ENCODE measurements around the gene HYDIN. TPM values are rescaled to one million over a fixed set of nuclear protein-coding genes. Genes with fewer than 3 reads are reported as not detected.
"Not testable (repeated sequence)": the region's sequence is repeated elsewhere in the genome, so short reads cannot be mapped to it uniquely, and the experiment has no call there.

HYDIN gene
- total RNA-seq, 1 donor from 2014 or later = 0.07 TPM

DNA sequence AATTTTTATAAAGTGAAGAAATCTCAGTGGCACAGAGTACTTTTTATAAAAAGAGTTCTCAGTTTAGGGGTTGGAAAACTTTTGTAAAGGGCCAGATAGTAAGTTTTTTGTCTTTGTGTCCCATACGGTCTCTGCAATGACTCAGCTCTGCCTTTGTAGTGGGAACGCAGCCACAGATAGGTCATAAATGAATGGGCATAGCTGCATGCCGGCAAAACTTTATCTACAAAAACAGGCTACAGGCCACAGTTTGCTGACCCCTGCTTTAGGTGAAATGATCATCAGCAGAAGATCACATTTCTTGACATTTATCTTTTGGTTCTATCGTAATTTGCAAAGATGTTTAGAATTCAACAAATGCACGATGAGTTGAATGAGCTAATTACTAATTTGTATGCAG lies 365.8 kb downstream of the HYDIN start:
- DNase-seq (ENCODE audit: low read depth, low spot score) = not testable (repeated sequence)

DNA sequence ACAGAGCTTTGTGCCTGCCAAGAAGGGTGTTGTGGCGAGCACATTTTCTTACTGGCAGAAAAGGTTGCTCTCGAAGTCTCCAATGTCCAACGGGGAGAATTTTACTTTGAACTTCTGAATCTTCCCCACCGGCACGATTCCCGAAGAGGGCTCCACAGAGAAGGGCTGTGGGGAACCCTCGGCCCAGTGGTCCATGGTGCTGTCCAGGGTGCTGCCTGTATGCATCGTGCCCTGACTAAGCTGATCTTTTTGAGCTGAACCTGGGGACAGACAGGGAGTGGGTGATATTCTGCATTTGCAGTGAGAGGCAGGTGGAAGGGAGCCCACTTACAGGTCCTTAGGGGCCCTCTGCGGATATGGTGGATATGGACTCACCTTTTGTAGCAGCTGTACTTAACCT lies 368.5 kb downstream of the HYDIN start:
- DNase-seq (ENCODE audit: low read depth, low spot score) = not testable (repeated sequence)

GRCh38 chr16:70851299-70851698 lies 379.2 kb downstream of the HYDIN start:
- DNase-seq (ENCODE audit: low read depth, low spot score) = not testable (repeated sequence)

GRCh38 chr16:70823498-70824118 lies 406.9 kb downstream of the HYDIN start:
- not testable (repeated sequence) for DNase-seq (ENCODE audit: low read depth, low spot score)

DNA sequence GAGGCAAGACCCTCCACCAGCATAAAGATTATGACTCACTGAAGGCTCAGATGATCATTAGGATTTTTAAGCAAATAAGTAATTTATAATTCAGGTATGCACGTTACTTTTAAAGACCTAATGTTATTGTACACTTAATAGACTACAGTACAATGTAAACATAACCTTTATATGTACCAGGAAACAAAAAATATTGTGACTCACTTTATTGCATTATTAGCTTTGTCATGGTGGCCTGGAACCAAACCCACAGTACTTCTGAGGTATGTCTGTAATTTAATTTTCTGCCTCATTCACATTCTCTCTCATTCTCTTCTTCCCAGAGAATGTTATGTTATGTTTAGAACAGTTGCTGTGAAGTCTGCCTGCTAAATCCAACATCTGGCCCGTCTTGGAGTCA lies 407.8 kb downstream of the HYDIN start:
- DNase-seq (ENCODE audit: low read depth, low spot score) = not testable (repeated sequence)

GRCh38 chr16:70818088-70818487 lies 412.4 kb downstream of the HYDIN start:
- DNase-seq (ENCODE audit: low read depth, low spot score) = not testable (repeated sequence)

- no peak for DNase-seq (ENCODE audit: low read depth, low spot score)
Observed at GRCh38 chr16:70809392-70810060, 421.0 kb downstream of the HYDIN start.

- DNase-seq (ENCODE audit: low read depth, low spot score) = no peak
Observed at GRCh38 chr16:70808371-70808770, 422.2 kb downstream of the HYDIN start.

DNA sequence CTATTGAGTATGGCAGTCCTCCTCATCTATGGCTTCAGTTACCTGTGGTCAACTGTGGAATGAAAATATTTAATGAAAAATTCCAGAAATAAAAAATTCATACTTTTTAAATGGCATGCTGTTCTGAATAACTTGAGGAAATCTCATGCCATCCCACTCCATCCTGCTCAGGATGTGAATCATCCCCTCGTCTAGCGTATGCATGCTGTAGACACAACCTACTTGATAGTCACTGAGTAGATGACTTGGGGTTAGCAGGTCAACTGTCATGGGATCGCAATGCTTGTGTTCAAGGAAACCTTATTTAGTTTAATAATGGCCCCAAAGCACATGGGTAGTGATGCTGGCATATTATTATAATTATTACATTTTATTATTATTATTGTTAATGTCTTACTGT lies 424.7 kb downstream of the HYDIN start:
- peak; percentile 66 for DNase-seq (ENCODE audit: low read depth, low spot score)

GRCh38 chr16:70805380-70805779 lies 425.1 kb downstream of the HYDIN start:
- no peak for DNase-seq (ENCODE audit: low read depth, low spot score)

DNA sequence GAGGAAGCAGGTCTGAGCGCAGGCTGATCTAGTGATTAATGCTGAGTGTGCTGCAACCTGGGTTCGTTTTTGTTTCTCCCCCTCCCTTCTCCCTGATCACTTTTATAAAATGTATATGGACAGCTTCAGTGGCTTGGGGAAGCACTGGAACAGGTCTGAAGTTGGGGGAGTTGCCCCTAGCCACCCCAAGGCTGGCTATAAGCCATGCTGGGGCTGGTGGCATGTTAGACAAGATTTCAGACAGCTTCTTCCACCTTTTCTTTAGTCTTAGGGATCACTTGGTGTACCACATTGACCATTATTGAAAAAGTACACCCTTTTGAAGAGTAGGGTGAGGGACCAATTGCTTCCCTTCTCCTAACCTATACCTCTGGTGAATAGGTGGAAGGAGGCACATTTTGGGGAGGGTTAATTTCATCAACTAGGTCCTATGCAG lies 425.8 kb downstream of the HYDIN start:
- DNase-seq (ENCODE audit: low read depth, low spot score) = no peak

- peak; percentile 71 for DNase-seq (ENCODE audit: low read depth, low spot score)
Observed at GRCh38 chr16:70804153-70804733, 426.3 kb downstream of the HYDIN start.

DNA sequence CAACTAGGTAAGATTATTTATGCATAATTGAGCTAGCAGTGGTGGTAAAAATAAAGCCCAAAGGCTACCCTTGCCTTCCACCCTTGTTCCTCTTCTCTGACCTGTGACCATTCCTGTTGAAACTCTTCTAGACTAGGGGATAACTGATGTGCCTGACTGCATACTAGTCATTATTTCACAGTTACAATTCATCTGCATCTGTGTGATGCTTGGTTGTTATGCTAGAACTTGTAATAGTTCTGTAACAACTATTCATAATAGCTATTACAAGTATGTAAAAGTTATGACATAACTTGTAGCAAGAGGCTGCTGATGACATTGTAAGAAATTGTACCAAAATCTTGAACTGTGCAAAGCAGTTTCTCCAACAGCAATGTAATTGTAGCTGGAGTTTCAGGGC lies 427.2 kb downstream of the HYDIN start:
- no peak for DNase-seq (ENCODE audit: low read depth, low spot score)

DNA sequence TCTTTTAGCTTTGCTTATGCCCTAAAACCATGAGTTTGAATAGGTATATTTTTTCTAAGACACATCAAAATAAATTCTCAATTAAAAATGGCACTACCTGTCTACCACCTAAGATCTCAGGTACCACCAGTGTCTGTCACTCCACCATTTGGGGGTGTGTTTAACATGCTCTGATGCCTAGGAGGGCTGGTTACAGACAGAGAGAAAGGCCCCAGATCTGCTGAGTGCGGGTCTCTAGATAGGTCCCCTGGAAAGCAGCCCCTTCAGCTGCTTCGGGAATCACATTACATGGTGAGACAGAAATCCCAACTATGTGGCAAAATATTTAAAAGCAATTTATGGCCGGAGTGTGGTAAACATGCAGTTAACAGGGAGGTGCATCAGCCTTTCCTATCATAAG lies 428.9 kb downstream of the HYDIN start:
- no peak for DNase-seq (ENCODE audit: low read depth, low spot score)

GRCh38 chr16:70800781-70801480 lies 429.6 kb downstream of the HYDIN start, which contains the start of gene VAC14:
VAC14 (minus strand) TSS chr16:70801158; CDS start chr16:70800900, 258 bp downstream.
- DNase-seq (ENCODE audit: low read depth, low spot score) = peak; percentile 51

- no peak for DNase-seq (ENCODE audit: low read depth, low spot score)
Observed at GRCh38 chr16:70800311-70800710, 430.2 kb downstream of the HYDIN start.

DNA sequence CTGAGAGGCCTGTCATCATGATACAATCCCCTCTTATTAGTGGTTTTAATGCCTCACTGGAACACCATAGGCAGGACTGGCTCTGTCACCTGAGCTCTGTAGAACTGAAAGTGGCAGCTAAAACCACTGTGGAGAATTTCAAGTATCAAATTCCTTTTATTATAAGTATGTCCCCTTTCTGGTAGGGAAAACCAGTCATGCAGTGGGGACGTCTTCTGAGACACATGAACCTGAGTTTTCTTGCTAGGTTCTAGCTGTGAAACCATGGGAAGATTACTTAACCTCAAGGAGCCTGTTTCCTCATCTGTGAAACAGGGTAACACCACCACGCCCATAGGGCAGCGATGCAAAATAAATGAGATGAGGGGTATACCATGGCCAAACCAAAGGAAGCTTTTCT lies 434.2 kb downstream of the HYDIN start:
- no peak for DNase-seq (ENCODE audit: low read depth, low spot score)

DNA sequence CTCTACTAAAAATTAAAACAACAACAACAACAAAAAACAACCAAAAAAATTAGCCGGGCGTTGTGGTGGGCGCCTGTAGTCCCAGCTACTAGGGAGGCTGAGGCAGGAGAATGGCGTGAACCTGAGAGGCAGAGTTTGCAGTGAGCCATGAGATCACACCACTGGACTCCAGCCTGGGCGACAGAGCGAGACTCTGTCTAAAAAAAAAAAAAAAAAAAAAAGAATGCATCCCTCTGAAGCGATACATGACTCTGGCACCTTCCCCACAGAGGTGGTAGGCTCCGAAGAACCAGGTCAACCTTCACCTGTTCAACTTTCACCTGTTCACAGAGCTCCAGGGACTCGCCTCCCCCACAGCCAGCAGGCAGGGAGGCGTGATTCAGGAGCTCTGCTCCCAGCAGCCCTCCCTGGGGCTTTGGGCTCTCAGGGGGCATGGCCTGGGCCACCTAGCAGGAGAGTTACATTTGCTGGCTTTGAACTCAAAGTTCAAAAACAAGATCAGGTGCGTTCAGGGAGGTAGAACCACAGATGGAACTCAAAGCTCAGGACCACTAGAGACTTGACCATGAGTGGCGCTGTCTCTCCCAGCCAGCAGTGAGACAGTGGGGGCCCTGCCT lies 435.1 kb downstream of the HYDIN start:
- DNase-seq (ENCODE audit: low read depth, low spot score) = no peak

GRCh38 chr16:70793851-70794502 lies 436.5 kb downstream of the HYDIN start:
- DNase-seq (ENCODE audit: low read depth, low spot score) = no peak

GRCh38 chr16:70790815-70791214 lies 439.7 kb downstream of the HYDIN start:
- no peak for DNase-seq (ENCODE audit: low read depth, low spot score)

Data from pulmonary artery endothelial cell (primary cell).